HG02759 (cell line): ENCODE measurements around the gene EYS.
"Not testable (repeated sequence)": the region's sequence is repeated elsewhere in the genome, so short reads cannot be mapped to it uniquely, and the experiment has no call there.

Experiments
- ATAC-seq: cut with Tn5 transposase; IDR thresholded peaks from one replicate; pipeline ENCODE4 v1.9.1; 2021; ENCODE audit warnings: mild to moderate bottlenecking, moderate library complexity; ENCODE audit not compliant: unreplicated experiment

Gene EYS

DNA sequence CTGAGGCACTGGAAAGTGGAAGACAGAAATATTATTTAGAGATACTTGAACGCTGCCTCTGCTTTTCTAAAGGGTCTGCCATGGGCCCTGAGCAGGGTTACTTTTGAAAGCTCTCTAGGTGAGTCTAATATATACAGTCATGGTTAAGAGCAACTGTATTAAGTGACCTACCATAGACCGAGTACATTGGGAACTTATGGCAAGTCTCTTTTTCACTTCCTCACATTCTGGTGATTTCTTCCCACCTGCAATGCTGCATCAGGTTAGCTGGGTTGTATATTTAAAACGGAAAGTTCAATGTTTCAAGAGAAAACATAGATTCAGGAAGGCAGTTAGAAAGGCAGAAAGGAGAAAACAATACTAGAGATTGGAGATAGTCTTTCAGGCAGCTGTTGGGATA lies 1916.7 kb downstream of the EYS start:
- ATAC-seq: no peak

DNA sequence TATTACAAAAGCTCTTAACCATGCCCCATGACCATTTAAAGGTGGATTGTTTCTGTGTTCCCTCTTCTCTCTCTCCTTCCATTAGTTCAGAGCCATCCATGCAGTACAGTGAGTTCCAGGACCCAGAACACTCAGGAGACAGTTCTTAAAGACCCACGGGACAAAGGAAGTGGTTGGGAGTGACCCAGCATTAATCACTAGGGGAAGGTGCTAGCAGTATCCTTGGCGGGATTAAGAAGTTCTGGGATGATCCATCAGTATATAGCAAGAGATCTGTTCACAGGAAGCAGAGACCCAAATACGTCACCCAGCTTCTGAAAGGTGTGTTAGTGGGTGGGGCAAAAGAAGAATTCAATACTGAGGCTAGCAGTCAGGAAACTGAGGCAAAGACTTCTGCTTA lies 1917.3 kb downstream of the EYS start:
- ATAC-seq: no peak

DNA sequence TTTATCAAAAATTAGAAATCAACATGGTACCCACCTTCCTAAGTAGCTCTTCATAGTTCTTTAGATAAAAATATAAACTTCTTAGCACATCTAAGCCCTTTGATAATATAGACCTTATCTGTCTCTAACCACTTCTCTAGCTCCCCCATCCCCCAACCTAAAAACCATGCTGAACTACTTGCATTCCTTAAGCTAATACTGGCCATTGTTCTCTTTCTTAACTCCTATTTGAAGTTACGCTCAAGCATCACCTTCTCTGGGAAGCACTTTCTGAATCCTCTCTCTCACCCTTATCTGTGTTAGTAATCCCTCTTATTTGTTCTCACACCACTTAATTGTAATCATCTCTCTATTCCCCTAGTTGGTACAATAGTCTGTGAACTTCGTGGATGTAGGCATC lies 1918.5 kb downstream of the EYS start:
- no peak for ATAC-seq

DNA sequence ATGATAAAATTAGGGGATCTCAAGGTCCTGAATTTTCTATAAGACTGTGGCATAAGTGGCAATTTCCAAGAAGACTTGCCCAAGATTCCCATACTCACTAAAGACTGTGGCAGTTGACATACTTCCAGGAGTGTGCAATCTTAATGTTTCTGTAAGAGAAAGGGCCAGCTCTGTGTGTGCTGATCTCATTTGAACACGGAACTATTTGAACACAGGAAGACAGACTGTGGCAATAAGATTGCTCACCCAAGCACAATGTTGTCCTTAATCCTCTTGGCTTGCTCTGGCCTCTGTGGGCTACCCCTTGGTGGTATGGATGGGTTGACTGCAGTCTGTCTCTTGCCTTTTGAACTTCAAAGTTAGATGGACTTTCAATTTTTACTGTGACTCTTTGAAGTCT lies 1920.0 kb downstream of the EYS start:
- no peak for ATAC-seq

DNA sequence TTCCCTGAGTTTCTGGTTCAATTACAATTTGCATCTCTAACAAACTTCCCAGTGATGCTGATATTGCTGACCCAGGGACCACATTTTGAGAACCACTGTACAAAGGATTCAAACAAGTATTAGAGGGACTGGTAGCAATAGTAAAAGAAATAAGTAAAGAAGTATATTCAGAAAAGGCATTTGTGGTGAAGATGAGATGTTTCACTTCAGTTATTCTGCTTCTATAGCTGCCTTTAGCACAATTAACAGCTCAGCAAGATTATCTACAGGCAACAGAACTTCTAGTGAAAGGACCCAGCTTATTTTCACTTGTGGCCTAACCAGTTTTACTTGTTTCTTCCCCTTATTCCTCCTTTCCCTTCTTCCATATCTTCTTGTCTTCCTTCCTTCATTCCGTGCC lies 1922.0 kb downstream of the EYS start:
- no peak for ATAC-seq

DNA sequence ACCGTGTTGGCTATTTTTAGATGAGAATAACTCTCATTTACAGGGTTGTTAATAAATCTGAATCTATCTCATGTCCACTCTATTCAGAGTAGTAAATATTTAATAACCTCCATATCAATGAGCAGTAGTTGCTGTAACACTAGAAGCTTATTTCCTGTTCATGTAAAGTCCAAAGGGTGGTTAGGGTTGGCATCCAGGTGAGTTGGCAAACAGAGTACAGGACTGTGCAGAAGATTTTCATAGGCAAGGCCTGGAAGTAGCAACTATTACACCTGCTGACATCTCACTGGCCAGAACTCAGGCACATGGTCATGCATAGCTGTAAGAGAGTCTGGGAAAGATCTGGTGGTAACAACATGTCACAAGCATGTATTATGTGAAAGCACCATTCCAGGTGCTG lies 1923.9 kb downstream of the EYS start:
- no peak for ATAC-seq

DNA sequence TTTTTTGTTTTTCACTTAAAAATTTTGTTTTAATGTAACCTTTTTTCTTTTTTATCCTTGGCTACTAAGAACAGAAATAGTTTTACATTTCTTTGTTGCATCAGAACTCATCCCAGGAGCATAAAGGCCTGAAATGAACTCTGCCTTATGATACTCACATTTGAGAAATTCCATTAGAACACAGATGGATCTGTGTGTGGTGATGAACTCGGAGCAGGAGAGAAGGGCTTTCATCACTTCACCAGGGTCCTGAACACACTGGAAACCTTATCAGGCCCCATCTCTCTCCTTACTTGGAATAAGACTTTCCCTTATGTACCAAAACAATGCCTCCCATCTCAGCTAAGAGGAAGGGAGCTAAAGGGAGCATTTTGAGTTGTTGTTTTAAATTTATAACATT lies 1932.1 kb downstream of the EYS start:
- ATAC-seq: no peak

DNA sequence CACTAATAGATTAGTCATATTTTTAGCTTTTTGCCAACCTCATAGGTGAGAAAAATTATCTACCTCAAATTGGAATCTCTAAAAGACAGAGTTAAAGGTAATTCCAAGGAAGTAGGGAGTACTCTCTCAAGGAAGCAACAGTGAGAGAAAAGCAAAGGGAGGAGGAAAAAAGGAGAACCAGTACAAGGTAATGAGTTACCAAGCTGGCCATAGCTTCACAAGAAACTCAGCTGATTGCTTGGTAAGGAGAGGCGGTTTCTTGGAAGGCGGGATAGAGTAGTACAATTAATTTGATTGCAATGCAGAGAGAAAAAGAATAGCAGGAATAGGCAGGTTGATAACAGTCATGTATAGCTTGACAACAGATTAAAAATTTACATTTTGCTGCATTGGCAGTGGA lies 1933.8 kb downstream of the EYS start:
- ATAC-seq: no peak

DNA sequence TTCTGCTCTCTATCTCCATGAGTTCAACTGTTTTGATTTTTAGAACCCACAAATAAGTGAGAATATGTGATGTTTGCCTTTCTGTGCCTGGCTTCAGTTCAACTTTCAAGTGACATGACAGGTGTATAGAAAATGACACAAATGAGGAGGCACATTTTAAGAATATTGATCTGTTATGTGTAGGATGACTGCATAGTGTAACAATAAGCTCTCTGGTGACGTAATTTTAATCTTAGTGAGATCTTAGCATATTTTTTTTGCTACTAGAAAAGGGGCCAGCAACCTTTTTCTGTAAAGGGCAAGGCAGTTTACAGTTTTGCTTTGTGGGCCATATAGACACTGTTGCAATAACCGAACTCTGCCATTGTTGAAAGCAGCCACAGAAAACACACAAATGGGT lies 1941.2 kb downstream of the EYS start:
- no peak for ATAC-seq

DNA sequence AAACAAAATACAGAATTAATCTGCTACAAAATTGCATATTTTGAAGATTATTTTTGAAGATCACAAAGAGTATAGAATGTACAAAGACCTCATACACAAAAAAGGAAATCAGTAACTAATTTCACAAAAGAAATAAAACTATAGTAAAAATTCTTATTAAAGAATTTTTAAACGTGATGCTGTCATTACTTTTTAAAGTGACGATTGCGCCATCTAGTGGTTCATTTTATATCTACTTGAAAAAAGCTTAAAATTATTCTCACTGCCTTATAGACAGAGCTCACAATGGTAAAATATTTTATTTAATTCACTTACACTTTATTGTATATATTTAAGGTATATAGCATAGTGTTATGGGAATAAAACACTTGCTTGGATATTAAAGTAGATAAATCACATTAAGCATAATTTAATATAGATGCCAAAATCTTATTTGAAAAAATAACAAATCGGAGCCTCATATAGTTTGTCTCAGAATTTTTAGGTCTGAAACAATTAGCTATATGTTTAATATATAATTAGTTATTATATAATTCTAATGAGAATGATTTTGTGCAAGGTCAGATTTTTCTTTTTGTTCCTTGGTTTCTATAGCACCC lies 1942.6 kb downstream of the EYS start:
- no peak for ATAC-seq

DNA sequence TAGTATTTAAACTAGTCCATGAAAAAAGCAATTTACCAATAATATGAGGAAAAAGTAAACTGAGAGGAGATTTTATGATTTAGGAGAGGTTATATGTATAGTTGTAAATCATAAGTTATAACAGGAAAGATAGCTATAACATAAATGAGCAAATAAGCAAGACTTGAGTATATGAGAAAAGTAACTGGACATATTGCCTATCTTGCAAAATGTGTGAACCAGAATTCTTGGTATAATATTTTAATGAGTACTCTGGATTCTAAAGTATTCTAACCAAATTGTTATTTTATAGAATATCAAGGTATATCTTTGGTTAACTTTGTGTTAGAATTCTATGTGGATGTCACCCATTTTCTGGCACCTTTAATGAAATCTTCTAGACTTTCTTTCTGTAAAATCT lies 1946.8 kb downstream of the EYS start:
- no peak for ATAC-seq

DNA sequence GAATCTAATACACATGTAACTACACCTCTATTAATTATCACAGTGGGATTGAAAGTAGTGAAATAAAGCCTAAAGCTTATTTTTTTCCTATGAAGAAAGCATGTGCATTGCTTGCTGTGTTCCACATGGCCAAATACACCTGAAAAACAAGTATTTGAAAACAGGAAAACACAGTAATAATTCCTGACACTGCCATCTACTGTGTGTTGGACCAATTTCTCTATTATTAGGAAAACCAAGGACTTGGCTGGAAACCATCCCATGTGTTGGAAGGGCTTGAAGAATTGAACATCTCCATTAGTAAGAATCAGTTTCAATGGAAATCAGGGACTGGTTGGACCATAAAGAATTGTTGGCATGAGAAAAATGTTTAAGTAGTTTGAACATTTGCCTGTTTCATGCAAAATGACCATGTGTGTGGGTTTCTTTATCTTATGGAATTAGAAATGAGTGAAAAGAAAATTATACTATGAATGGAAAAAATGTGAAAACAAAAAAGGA lies 1947.4 kb downstream of the EYS start:
- ATAC-seq: no peak

DNA sequence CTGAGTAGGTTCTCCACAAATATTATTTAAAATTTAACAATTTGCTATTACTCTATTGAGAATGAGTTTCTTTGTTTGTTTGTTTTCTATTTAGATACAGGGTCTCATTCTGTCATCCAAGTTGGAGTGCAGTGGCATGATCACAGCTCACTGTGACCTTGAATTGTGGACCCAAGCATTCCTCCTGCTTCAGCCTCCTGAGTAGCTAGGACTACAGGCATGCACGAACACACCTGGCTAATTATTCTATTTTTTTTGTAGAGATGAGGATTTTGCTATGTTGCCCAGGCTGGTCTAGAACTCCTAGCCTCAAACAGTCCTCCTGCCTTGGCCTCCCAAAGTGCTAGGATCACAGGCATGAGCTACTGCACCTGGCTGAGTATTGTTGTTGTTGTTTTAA lies 1949.2 kb downstream of the EYS start:
- no peak for ATAC-seq

DNA sequence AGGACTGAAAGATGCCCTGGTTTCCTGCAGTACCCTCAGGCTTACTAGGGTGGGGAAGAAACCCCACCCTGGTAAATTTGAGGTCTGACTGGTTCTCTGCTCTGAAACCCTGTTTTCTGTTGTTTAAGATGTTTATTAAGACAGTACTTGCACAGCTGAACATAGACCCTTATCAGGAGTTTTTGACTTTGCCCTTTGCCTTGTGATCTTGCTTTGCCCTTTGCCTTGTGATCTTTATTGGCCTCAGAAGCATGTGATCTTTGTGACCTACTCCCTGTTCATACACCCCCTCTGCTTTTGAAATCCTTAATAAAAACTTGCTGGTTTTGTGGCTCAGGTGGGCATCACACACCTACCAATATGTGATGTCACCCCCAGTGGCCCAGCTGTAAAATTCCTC lies 1949.8 kb downstream of the EYS start:
- ATAC-seq: not testable (repeated sequence)

DNA sequence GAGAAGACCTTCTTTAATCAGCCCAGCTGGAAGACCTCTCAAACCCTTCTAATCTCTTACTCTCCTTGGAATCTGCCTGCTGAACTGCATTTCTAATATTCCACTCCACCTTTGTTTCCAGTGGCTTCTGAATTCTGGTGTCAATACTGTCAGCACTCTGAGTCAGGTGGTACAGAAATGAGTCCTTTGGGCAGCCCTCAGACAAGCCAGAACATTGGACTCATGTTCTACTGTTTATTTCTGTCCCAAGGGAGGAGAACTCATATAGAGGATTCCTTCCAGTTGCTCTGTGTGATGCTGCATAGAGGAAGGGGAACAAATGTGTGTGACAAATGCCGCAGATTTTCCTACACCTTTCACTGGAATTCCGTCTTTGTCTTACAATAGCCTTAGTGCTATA lies 1956.6 kb downstream of the EYS start:
- ATAC-seq: no peak

DNA sequence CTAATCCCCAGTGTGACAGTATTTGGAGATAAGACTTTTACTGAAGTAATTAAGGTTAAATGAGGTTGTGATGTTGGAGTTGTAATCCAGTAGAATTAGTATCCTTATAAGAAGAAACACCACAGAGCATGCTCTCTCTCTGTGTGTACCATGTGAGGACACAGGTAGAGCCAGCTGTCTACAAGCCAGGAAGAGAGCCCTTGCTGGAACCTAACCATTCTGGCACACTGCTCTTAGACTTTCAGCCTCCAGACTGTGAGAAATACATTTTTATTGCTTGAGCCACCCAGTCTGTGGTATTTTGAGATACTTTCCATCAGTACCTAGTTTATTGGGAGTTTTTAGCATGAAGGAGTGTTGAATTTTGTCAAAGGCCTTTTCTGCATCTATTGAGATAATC lies 1961.2 kb downstream of the EYS start:
- ATAC-seq: no peak

DNA sequence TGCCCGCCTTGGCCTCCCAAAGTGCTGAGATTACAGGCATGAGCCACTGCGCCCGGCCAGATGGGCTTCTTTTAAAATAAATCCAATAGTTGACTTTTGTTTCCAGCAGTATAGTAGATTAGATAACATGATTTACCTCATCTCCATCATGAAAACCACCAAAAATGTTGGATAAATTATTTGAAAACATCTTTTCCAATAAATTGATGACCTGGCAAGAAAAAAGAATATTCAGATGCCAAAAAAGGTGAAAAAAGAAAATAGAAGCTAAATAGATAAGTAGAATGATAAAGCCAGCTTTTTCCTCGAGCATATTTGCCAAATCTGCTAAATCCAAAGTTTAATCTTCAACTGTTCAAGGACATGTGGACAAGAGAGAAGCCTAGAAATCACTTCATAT lies 1962.2 kb downstream of the EYS start:
- ATAC-seq: no peak

DNA sequence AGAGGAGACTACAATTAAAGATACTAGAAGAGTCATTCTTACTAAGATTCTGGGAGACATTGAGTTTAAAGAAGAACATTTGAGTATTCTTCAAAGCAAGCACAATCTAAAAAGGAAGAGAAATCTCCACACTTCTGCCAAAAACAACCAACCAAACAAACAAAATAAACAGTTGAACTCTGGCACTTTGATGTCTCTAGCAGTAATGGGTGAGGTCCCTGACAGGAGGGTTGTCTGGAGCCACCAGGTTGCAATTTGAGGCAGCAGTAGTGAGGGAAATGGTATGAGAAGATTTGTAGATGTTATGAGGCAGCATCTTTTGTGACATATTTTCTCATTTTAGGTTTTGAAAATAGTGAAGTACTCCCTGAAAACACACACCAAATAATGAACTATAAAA lies 1963.3 kb downstream of the EYS start:
- ATAC-seq: no peak

DNA sequence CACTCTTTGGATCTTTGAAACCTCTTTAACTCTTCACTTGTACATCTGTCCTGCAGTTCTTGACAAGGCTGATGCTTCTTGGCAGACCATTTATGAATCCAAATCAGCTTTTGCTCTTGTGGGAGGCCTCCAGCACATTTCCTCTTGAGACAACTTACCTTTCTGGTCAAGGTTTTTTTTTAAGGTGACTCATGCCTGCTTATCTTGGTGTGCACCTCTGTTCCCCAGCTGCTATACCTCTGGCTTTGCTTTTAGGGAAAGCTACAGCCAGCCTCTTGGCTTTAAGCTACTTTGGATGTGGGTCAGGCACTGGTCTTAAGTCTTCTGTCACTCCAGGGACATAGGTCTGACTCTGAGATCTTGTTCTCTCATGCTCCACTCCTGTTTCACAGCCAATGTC lies 1965.0 kb downstream of the EYS start:
- ATAC-seq: no peak

DNA sequence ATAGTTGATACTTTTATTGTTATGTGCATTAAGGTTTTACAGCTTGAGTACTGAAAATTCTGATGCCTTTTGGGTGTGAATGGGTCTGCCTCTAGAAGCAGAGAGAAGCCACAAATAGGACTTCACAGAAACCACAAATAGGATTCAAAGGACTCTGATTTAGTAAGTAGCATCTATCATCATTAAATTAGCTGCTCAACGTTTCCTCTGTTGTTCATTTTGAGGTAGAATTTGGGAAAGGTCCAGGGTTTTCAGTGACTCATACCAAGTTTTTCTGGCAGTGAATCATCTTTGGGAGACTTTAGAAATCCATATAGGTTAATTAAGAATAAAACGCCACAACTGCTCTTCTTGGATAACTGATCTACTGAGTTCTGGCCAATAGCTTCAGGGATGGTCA lies 1966.3 kb downstream of the EYS start:
- no peak for ATAC-seq

DNA sequence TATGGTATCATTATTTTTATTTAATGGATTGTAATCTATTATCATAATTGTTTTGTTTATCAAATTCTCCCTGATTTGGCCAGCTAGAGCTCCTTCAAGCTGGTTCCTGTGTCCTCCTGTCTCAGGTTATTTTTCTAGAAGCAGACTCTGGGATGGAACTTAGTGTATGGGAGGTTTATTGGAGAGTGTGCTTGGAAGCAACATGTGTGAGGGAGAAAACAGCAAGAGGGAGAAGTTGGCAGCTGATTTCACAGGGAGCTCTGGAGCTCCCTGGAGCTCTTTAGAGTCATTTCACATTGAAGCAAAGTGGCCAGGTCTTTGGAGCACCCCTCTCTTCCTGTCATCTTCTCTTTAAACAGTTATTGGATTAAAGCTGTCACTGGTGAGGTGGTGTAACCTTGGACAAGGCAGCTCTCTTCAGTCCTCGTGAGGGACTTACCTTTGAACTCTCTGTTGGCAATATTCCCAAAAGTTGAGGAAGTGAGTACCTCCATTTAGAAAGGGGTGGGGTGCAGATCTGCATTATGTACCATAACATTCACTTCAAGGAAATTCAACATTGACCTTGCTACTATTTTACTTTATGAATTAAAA lies 1967.8 kb downstream of the EYS start:
- no peak for ATAC-seq

DNA sequence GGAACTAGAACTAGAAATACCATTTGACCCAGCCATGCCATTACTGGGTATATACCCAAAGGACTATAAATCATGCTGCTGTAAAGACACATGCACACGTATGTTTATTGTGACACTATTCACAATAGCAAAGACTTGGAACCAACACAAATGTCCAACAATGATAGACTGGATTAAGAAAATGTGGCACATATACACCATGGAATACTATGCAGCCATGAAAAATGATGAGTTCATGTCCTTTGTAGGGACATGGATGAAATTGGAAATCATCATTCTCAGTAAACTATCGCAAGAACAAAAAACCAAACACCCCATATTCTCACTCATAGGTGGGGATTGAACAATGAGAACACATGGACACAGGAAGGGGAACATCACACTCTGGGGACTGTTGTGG lies 1968.8 kb downstream of the EYS start:
- ATAC-seq: not testable (repeated sequence)

DNA sequence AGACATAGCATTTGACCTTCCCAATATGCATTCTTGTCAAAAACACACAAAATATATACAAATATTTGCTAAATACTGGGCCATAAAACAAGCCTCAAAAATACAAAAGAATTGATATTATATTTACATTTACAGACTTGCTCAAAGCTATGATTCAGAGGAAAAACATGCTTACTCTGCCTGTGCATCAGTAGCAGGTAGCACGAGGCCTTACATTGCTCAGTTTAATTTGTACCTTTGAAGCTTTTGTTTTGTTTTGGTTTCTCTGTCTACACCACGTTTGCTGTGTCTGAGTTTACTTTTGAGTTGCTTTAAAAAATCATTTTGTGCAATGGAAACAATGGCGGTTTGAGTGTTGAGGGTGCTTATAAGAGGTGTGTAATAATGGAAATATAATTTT lies 1972.1 kb downstream of the EYS start:
- no peak for ATAC-seq
